SU-DHL-6 (cell line): Measurements from ENCODE around the gene MUC3A.

Experiments used
- H2AFZ ChIP-seq: fragments of 200-600 bp; sonication (generic); 2 replicates; pipeline ENCODE4 v1.6.1; 2014; ENCODE audit warnings: low read depth, mild to moderate bottlenecking, moderate library complexity, mixed read lengths, antibody characterized with exemption, low read length; ENCODE audit not compliant: severe bottlenecking
- H3F3A ChIP-seq: fragments of 200-600 bp; shearing (Covaris generic); 2 replicates; pipeline ENCODE4 v1.6.0; 2016; ENCODE audit warnings: antibody characterized with exemption, mild to moderate bottlenecking; ENCODE audit not compliant: insufficient read depth
- H3K27ac ChIP-seq: fragments of 200-600 bp; sonication (generic); 2 replicates; pipeline ENCODE4 v1.5.1; 2016; ENCODE audit warnings: low read depth, mild to moderate bottlenecking, low read length, moderate library complexity, mixed read lengths
- H3K27me3 ChIP-seq: fragments of 200-600 bp; sonication (generic), shearing (Covaris generic); 2 replicates; pipeline ENCODE4 v1.6.0; 2014; ENCODE audit warnings: mild to moderate bottlenecking, low read length
- H3K36me3 ChIP-seq: fragments of 200-600 bp; sonication (generic); 2 replicates; pipeline ENCODE4 v1.6.1; 2014; ENCODE audit warnings: mild to moderate bottlenecking, low read length, mixed read lengths
- H3K4me2 ChIP-seq: fragments of 300-600, 200-600 bp; shearing (Covaris generic), sonication (generic); 2 replicates; pipeline ENCODE4 v1.6.0; 2014; ENCODE audit warnings: low read length, low read depth, mild to moderate bottlenecking; ENCODE audit not compliant: poor library complexity, severe bottlenecking
- H3K4me3 ChIP-seq: fragments of 200-600 bp; sonication (generic); 2 replicates; pipeline ENCODE4 v1.5.1; 2014; ENCODE audit warnings: antibody characterized with exemption, low read length, mild to moderate bottlenecking, mixed read lengths; ENCODE audit not compliant: insufficient read depth, poor library complexity, severe bottlenecking
- H3K79me2 ChIP-seq: fragments of 200-600 bp; sonication (generic); 2 replicates; pipeline ENCODE4 v1.6.1; 2014; ENCODE audit warnings: mild to moderate bottlenecking, low read length, moderate library complexity; ENCODE audit not compliant: insufficient read depth
- H3K9ac ChIP-seq: fragments of 200-600 bp; sonication (generic); 2 replicates; pipeline ENCODE4 v1.7.0; 2014; ENCODE audit warnings: mild to moderate bottlenecking, low read length
- H3K9me2 ChIP-seq: fragments of 200-600 bp; sonication (generic); replicated peaks from 2 replicates; pipeline ENCODE4 v1.6.1; 2014; ENCODE audit warnings: low read length; ENCODE audit not compliant: insufficient read depth
- H3K9me3 ChIP-seq: fragments of 200-600 bp; sonication (generic); 2 replicates; pipeline ENCODE4 v1.6.1; 2014; ENCODE audit warnings: low read length, mixed read lengths; ENCODE audit not compliant: insufficient read depth
- H4K20me1 ChIP-seq: fragments of 200-600 bp; sonication (generic); 2 replicates; pipeline ENCODE4 v1.6.1; 2014; ENCODE audit warnings: low read depth, mild to moderate bottlenecking, antibody characterized with exemption, low read length, moderate library complexity, mixed read lengths
- EZH2phosphoT487 ChIP-seq: fragments of 200-600 bp; sonication (generic), shearing (Covaris generic); conservative IDR thresholded peaks from 2 replicates; pipeline ENCODE4 v1.6.1; 2018; ENCODE audit warnings: mild to moderate bottlenecking, antibody characterized with exemption, low read length, moderate library complexity, mixed read lengths
- TF ChIP-seq, protein P1 (sequence below): fragments of 200-600 bp; sonication (generic); IDR thresholded peaks from one replicate; pipeline ENCODE4 v1.5.1; 2017; ENCODE audit warnings: antibody characterized with exemption, mild to moderate bottlenecking, low read length, moderate library complexity; ENCODE audit not compliant: insufficient read depth, poor library complexity, severe bottlenecking

The MUC3A gene

DNA sequence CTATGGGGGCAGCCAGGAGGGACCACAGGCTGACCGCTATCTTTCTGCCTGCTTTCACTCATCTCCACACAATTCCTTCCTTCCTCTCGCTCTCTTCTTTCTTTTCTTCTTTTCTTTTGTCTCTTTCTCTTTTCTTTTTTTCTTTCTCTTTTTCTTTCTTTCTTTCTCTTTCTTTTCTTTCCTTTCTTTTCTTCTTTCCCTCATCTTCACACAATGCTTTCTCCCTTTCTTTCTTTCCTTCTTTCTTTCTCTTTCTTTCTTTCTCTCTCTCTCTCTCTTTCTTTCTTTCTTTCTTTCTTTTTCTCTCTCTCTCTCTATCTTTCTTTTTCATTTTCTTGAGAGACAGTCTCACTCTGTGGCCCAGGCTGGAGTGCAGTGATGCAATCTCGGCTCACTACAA, 13.2 kb downstream of the MUC3A start:
- H3K27me3 ChIP-seq, result no peaks in the 10 kb centered on the region

GRCh38 chr7:100963386-100963785, 14.1 kb downstream of the MUC3A start:
- no peaks in the 10 kb centered on the region for H3K79me2 ChIP-seq
- no peaks in the 10 kb centered on the region for H4K20me1 ChIP-seq
- H3K9ac ChIP-seq, result no peak overlapping the region
- TF ChIP-seq EZH2phosphoT487, result no peak
- TF ChIP-seq, protein P1, sequence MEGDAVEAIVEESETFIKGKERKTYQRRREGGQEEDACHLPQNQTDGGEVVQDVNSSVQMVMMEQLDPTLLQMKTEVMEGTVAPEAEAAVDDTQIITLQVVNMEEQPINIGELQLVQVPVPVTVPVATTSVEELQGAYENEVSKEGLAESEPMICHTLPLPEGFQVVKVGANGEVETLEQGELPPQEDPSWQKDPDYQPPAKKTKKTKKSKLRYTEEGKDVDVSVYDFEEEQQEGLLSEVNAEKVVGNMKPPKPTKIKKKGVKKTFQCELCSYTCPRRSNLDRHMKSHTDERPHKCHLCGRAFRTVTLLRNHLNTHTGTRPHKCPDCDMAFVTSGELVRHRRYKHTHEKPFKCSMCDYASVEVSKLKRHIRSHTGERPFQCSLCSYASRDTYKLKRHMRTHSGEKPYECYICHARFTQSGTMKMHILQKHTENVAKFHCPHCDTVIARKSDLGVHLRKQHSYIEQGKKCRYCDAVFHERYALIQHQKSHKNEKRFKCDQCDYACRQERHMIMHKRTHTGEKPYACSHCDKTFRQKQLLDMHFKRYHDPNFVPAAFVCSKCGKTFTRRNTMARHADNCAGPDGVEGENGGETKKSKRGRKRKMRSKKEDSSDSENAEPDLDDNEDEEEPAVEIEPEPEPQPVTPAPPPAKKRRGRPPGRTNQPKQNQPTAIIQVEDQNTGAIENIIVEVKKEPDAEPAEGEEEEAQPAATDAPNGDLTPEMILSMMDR, result no peak
- H3F3A ChIP-seq, result no peaks in the 10 kb centered on the region
- H3K27ac ChIP-seq, result no peak overlapping the region
- no peaks in the 10 kb centered on the region for H3K27me3 ChIP-seq
- no peaks in the 10 kb centered on the region for H3K9me3 ChIP-seq
- no peaks in the 10 kb centered on the region for H3K36me3 ChIP-seq
- no peak overlapping the region for H2AFZ ChIP-seq
- H3K4me2 ChIP-seq, result no peak overlapping the region
- H3K4me3 ChIP-seq, result no peak overlapping the region
- no peaks in the 10 kb centered on the region for H3K9me2 ChIP-seq

More for the DNA sequence above, 13.2 kb downstream of the MUC3A start:
- no peaks in the 10 kb centered on the region for H3K9me2 ChIP-seq
- TF ChIP-seq, protein P1, result no peak
- TF ChIP-seq EZH2phosphoT487, result no peak
- no peak overlapping the region for H3K4me3 ChIP-seq
- H2AFZ ChIP-seq, result no peak overlapping the region
- H3K4me2 ChIP-seq, result no peak overlapping the region
- no peaks in the 10 kb centered on the region for H4K20me1 ChIP-seq
- no peak overlapping the region for H3K9ac ChIP-seq
- H3K27ac ChIP-seq, result no peak overlapping the region
- H3K36me3 ChIP-seq, result no peaks in the 10 kb centered on the region
- no peaks in the 10 kb centered on the region for H3K79me2 ChIP-seq
- no peaks in the 10 kb centered on the region for H3K9me3 ChIP-seq
- H3F3A ChIP-seq, result no peaks in the 10 kb centered on the region

DNA sequence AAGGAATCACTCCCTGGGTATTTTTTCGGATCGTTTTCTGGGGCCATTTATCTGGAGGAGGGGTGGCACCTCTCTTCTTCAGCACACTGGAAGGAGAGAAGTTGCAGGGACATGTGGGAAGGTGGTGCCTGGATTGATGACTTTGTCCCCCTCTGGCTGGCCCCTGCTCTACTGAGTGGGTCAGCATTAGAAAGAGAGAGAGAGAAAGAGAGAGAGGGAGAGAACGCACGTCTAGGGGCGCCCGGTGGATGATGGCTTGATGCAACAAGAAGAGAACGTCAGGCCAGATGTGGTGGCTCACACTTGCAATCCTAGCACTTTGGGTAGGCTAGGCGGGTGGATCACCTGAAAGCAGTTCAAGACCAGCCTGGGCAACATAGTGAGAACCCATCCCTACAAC, 14.5 kb downstream of the MUC3A start:
- Histone ChIP-seq H3K9me3 (no peaks in the 10 kb centered on the region), H3K27ac (no peak overlapping the region), H3K4me2 (no peak overlapping the region), H3K36me3 (no peaks in the 10 kb centered on the region), H3K79me2 (no peaks in the 10 kb centered on the region), H3K27me3 (no peaks in the 10 kb centered on the region), H3K9me2 (no peaks in the 10 kb centered on the region), H3F3A (no peaks in the 10 kb centered on the region), H2AFZ (no peak overlapping the region), H3K4me3 (no peak overlapping the region), H3K9ac (no peak overlapping the region), H4K20me1 (no peaks in the 10 kb centered on the region)
- TF ChIP-seq EZH2phosphoT487, result no peak
- TF ChIP-seq, protein P1, result no peak

GRCh38 chr7:100964630-100965029, 15.3 kb downstream of the MUC3A start:
- Histone ChIP-seq H3K4me2 (no peak overlapping the region), H3K79me2 (no peaks in the 10 kb centered on the region), H3K27me3 (no peaks in the 10 kb centered on the region), H3K27ac (no peak overlapping the region), H2AFZ (no peak overlapping the region), H3K4me3 (no peak overlapping the region), H3K9me3 (no peaks in the 10 kb centered on the region), H4K20me1 (no peaks in the 10 kb centered on the region), H3K36me3 (no peaks in the 10 kb centered on the region), H3F3A (no peaks in the 10 kb centered on the region), H3K9me2 (no peaks in the 10 kb centered on the region), H3K9ac (no peak overlapping the region)
- TF ChIP-seq, protein P1, result no peak
- TF ChIP-seq EZH2phosphoT487, result no peak
